Natural killer cell treated with Interleukin-12 subunit alpha and Interleukin-12 subunit beta and Interleukin-15 and Interleukin-18, amount 100 ng/mL, for 72 hours (primary cell): ENCODE data around the gene CSDE1. TPM values are rescaled to one million over a fixed set of nuclear protein-coding genes. Genes with fewer than 3 reads are reported as not detected.

Experiments used
- ATAC-seq, 2 donors: fragments of 150-1000 bp; cut with Tn5 transposase in 1 of 2; sonication (Bioruptor Pico), chemical (Tn5 transposase) in 1 of 2; 2 replicates each; pipeline ENCODE4 v1.10.0; 2021
- DNase-seq: peaks from one replicate; pipeline ENCODE4 v3.0.0; 2022; ENCODE audit warnings: low spot score
- H3K27ac Mint-ChIP-seq, 2 donors: 1 replicate in 1 of 2; 2 replicates in 1 of 2; pipeline ENCODE4 v1.8.0; 2022; ENCODE audit warnings: mixed read lengths in 2 of 2, mild to moderate bottlenecking in 1 of 2, moderate library complexity in 1 of 2
- H3K27me3 Mint-ChIP-seq, 2 donors: 1 replicate in 1 of 2; 2 replicates in 1 of 2; pipeline ENCODE4 v1.8.0; 2022; ENCODE audit warnings: mixed read lengths in 2 of 2
- H3K36me3 Mint-ChIP-seq: one replicate; pipeline ENCODE4 v1.8.0; 2022; ENCODE audit warnings: mixed read lengths
- H3K4me1 Mint-ChIP-seq, 2 donors: 1 replicate in 1 of 2; 2 replicates in 1 of 2; pipeline ENCODE4 v1.8.0; 2022; ENCODE audit warnings: low read depth in 2 of 2, mixed read lengths in 2 of 2, mild to moderate bottlenecking in 1 of 2
- H3K4me3 Mint-ChIP-seq: one replicate; pipeline ENCODE4 v1.8.0; 2022; ENCODE audit warnings: mixed read lengths
- H3K9me3 Mint-ChIP-seq: 2 replicates; pipeline ENCODE4 v1.8.0; 2022; ENCODE audit warnings: mixed read lengths
- total RNA-seq, 2 donors: library from RNA; stranded (reverse); gene quantifications; one replicate each; pipeline ENCODE4 v1.2.3, GENCODE V29; 2022

Gene CSDE1
- total RNA-seq, 2 donors from 2014 or later, result 408 to 410 TPM

GRCh38 chr1:114676115-114676514 lies 81.7 kb downstream of the CSDE1 start:
- H3K9me3 Mint-ChIP-seq, result no peaks in the 10 kb centered on the region
- no peaks in the 10 kb centered on the region for H3K36me3 Mint-ChIP-seq
- peaks cover 25 to 31% of the 10 kb centered on the region in 2 donors for H3K27me3 Mint-ChIP-seq
- no peak overlapping the region for H3K4me3 Mint-ChIP-seq
- H3K27ac Mint-ChIP-seq, result no peak overlapping the region
- DNase-seq (no peak), ATAC-seq (no peak)
- H3K4me1 Mint-ChIP-seq, result no peaks in the 10 kb centered on the region

GRCh38 chr1:114671939-114672275 lies 85.9 kb downstream of the CSDE1 start:
- ATAC-seq (no peak), DNase-seq (no peak)
- Mint-ChIP-seq H3K4me3 (no peak overlapping the region), H3K4me1 (peaks cover 3 to 12% of the 10 kb centered on the region in 2 donors), H3K27me3 (peaks cover 25 to 32% of the 10 kb centered on the region in 2 donors), H3K9me3 (no peaks in the 10 kb centered on the region), H3K27ac (no peak overlapping the region), H3K36me3 (no peaks in the 10 kb centered on the region)

GRCh38 chr1:114671011-114671938 lies 86.5 kb downstream of the CSDE1 start:
- no peaks in the 10 kb centered on the region for H3K36me3 Mint-ChIP-seq
- H3K9me3 Mint-ChIP-seq, result no peaks in the 10 kb centered on the region
- H3K27me3 Mint-ChIP-seq, result peaks cover 27 to 38% of the 10 kb centered on the region in 2 donors
- no peak overlapping the region for H3K27ac Mint-ChIP-seq
- no peak for DNase-seq
- ATAC-seq, result no peak
- no peak overlapping the region for H3K4me3 Mint-ChIP-seq
- H3K4me1 Mint-ChIP-seq, result peaks cover 3 to 12% of the 10 kb centered on the region in 2 donors

GRCh38 chr1:114670083-114671010 lies 87.4 kb downstream of the CSDE1 start:
- Mint-ChIP-seq H3K9me3 (no peaks in the 10 kb centered on the region), H3K4me3 (peak overlapping the region; percentile 87), H3K27ac (no peak overlapping the region), H3K4me1 (peaks cover 3 to 12% of the 10 kb centered on the region in 2 donors), H3K36me3 (no peaks in the 10 kb centered on the region), H3K27me3 (peaks cover 28 to 38% of the 10 kb centered on the region in 2 donors)
- peak; percentile 89 for DNase-seq
- ATAC-seq, result peak; percentile 100

- Mint-ChIP-seq H3K9me3 (no peaks in the 10 kb centered on the region), H3K27me3 (peaks cover 24 to 35% of the 10 kb centered on the region in 2 donors), H3K27ac (no peak within 1 kb of the TSS), H3K4me3 (peak within 1 kb of the TSS; percentile 87), H3K36me3 (no peaks in the 10 kb centered on the region), H3K4me1 (peaks cover 3 to 12% of the 10 kb centered on the region in 2 donors)
- peak; percentile 79 to 81 for ATAC-seq
- DNase-seq, result no peak
These were observed 88.2 kb downstream of the CSDE1 start, which contains the start of gene DENND2C for GRCh38 chr1:114669562-114670082. Gene DENND2C, minus strand, starts transcription at chr1:114670049. Its CDS starts 44,065 bp downstream, at chr1:114625984.

- no peaks in the 10 kb centered on the region for H3K9me3 Mint-ChIP-seq
- no peak overlapping the region for H3K27ac Mint-ChIP-seq
- no peak for ATAC-seq
- no peak for DNase-seq
- H3K36me3 Mint-ChIP-seq, result no peaks in the 10 kb centered on the region
- peaks cover 19 to 30% of the 10 kb centered on the region in 2 donors for H3K27me3 Mint-ChIP-seq
- H3K4me3 Mint-ChIP-seq, result peak overlapping the region; percentile 87
- H3K4me1 Mint-ChIP-seq, result peaks cover 3 to 12% of the 10 kb centered on the region in 2 donors
These were observed 88.8 kb downstream of the CSDE1 start for GRCh38 chr1:114668784-114669561.

- H3K36me3 Mint-ChIP-seq, result no peaks in the 10 kb centered on the region
- H3K4me1 Mint-ChIP-seq, result peaks cover 3 to 12% of the 10 kb centered on the region in 2 donors
- ATAC-seq, result no peak
- no peak overlapping the region for H3K27ac Mint-ChIP-seq
- no peak for DNase-seq
- peak overlapping the region; percentile 87 for H3K4me3 Mint-ChIP-seq
- no peaks in the 10 kb centered on the region for H3K9me3 Mint-ChIP-seq
- peaks cover 19 to 30% of the 10 kb centered on the region in 2 donors for H3K27me3 Mint-ChIP-seq
These were observed 89.4 kb downstream of the CSDE1 start for GRCh38 chr1:114668373-114668772.

- Mint-ChIP-seq H3K9me3 (no peaks in the 10 kb centered on the region), H3K27me3 (peaks cover 21 to 38% of the 10 kb centered on the region in 2 donors), H3K27ac (no peak overlapping the region), H3K36me3 (no peaks in the 10 kb centered on the region), H3K4me3 (no peak overlapping the region), H3K4me1 (peaks cover 3 to 12% of the 10 kb centered on the region in 2 donors)
- no peak for DNase-seq
- ATAC-seq, result no peak
These were observed 90.8 kb downstream of the CSDE1 start for GRCh38 chr1:114666954-114667353.

Other genes starting within 250 kb of the CSDE1 start
- 10 to 100 TPM; 48.1 to 55.7 TPM for gene TRIM33, start 246.8 kb downstream of the CSDE1 start, total RNA-seq
- 10 to 100 TPM; 34.7 to 44.2 TPM for gene BCAS2, start 176.4 kb downstream of the CSDE1 start, total RNA-seq
- gene DENND2C, start 87.9 kb downstream of the CSDE1 start, total RNA-seq, result 1 to 10 TPM in 1 of 2 donors, under 1 TPM in 1; 0.81 to 1.2 TPM
- not detected for gene AMPD1, start 62.4 kb downstream of the CSDE1 start, total RNA-seq
- gene NRAS, start 41.2 kb downstream of the CSDE1 start, total RNA-seq, result 10 to 100 TPM; 51.9 to 63.2 TPM
- 10 to 100 TPM; 72.5 to 74.4 TPM for gene SIKE1, start 22.7 kb upstream of the CSDE1 start, total RNA-seq
- not detected for gene SYCP1, start 96.9 kb upstream of the CSDE1 start, total RNA-seq